DMS153 (cell line): Measurements from ENCODE around the gene TMEM126A.
"Not testable (repeated sequence)": the region's sequence is repeated elsewhere in the genome, so short reads cannot be mapped to it uniquely, and the experiment has no call there.

Experiments used
- DNase-seq: peaks from one replicate; lab custom pipeline; 2025; lab: John Stamatoyannopoulos, UW

Gene TMEM126A

GRCh38 chr11:85647604-85648299, at the start of gene TMEM126A:
Gene TMEM126A, plus strand, starts transcription at chr11:85647967. Its CDS starts 2,289 bp downstream, at chr11:85650256.
- peak; percentile 81 for DNase-seq

- DNase-seq, result no peak
Observed at GRCh38 chr11:85599083-85599482, 48.7 kb upstream of the TMEM126A start.

- no peak for DNase-seq
Observed at GRCh38 chr11:85602526-85603213, 45.1 kb upstream of the TMEM126A start.

GRCh38 chr11:85603220-85603619, 44.5 kb upstream of the TMEM126A start:
- DNase-seq, result no peak

- not testable (repeated sequence) for DNase-seq
Observed at GRCh38 chr11:85606237-85606636, 41.5 kb upstream of the TMEM126A start.

- DNase-seq, result not testable (repeated sequence)
Observed at GRCh38 chr11:85608621-85609020, 39.1 kb upstream of the TMEM126A start.

GRCh38 chr11:85609286-85609685, 38.5 kb upstream of the TMEM126A start:
- not testable (repeated sequence) for DNase-seq

GRCh38 chr11:85611643-85612042, 36.1 kb upstream of the TMEM126A start:
- not testable (repeated sequence) for DNase-seq

- no peak for DNase-seq
Observed at GRCh38 chr11:85619499-85619898, 28.3 kb upstream of the TMEM126A start.

- DNase-seq, result no peak
Observed at GRCh38 chr11:85620256-85620655, 27.5 kb upstream of the TMEM126A start.

- DNase-seq, result no peak
Observed at GRCh38 chr11:85626496-85626895, 21.3 kb upstream of the TMEM126A start.

GRCh38 chr11:85627332-85627997, 20.3 kb upstream of the TMEM126A start, which contains the start of gene DLG2:
Gene DLG2, minus strand, starts transcription at chr11:85627344.
- no peak for DNase-seq

- peak; percentile 97 for DNase-seq
Observed at GRCh38 chr11:85627998-85628770, 19.6 kb upstream of the TMEM126A start, which contains the start of gene TMEM126B. Gene TMEM126B, plus strand, starts transcription at chr11:85628593. Its CDS starts 15 bp downstream, at chr11:85628608.

GRCh38 chr11:85628771-85629341, 18.9 kb upstream of the TMEM126A start:
- DNase-seq, result no peak

- no peak for DNase-seq
Observed at GRCh38 chr11:85634747-85635146, 13.0 kb upstream of the TMEM126A start.

GRCh38 chr11:85643191-85643614, 4.6 kb upstream of the TMEM126A start:
- DNase-seq, result no peak

- no peak for DNase-seq
Observed at GRCh38 chr11:85647078-85647477, 689 bp upstream of the TMEM126A start.

- DNase-seq, result no peak
Observed at GRCh38 chr11:85651118-85651517, 3.4 kb downstream of the TMEM126A start.

- no peak for DNase-seq
Observed at GRCh38 chr11:85652786-85653447, 5.2 kb downstream of the TMEM126A start.

- DNase-seq, result not testable (repeated sequence)
Observed at GRCh38 chr11:85654343-85654742, 6.6 kb downstream of the TMEM126A start.

- DNase-seq, result no peak
Observed at GRCh38 chr11:85656777-85657176, 9.0 kb downstream of the TMEM126A start.
